Endothelial cell of umbilical vein (primary cell): Measurements from ENCODE around the gene GNB1L. TPM values are rescaled to one million over a fixed set of nuclear protein-coding genes. Genes with fewer than 3 reads are reported as not detected.

Source experiments
- BruUV-seq: library from RNA; stranded (reverse); fragments of 400-500 nt; replicated peaks from 2 replicates; lab custom pipeline; 2021; lab: Mats Ljungman, UMichigan
- CTCF ChIA-PET: fragments of 300-600, 350-600 bp; sonication (Branson Sonifier 250); formaldehyde crosslinking; loops from one replicate; lab custom pipeline; 2021; ENCODE audit warnings: antibody characterized with exemption, inconsistent platforms; lab: Charles Lee
- POLR2A ChIA-PET: fragments of 300-600, 350-600 bp; sonication (Branson Sonifier 250); formaldehyde crosslinking; loops from one replicate; lab custom pipeline; 2021; ENCODE audit warnings: antibody characterized with exemption, inconsistent platforms; lab: Charles Lee
- DNase-seq: peaks from one replicate; pipeline ENCODE4 v3.0.0-alpha.2; 2011; ENCODE audit warnings: low read depth, low spot score
- FAIRE-seq: peaks from 2 replicates; lab custom pipeline; 2011; peaks lifted over from hg19 to GRCh38; lab: Jason Lieb, UNC
- H2AFZ ChIP-seq: 2 replicates; pipeline ENCODE4 v1.6.0; 2012; ENCODE audit warnings: low read depth, low read length, control low read depth, inconsistent platforms
- H3K27ac ChIP-seq: 2 replicates; pipeline ENCODE4 v1.5.1; 2011; ENCODE audit warnings: low read depth, mild to moderate bottlenecking, control low read depth, low read length, moderate library complexity; ENCODE audit not compliant: insufficient read depth
- H3K27me3 ChIP-seq, 2 experiments: 2 replicates each; pipeline versions ENCODE4 v1.6.0 to v1.6.1; 2011; ENCODE audit warnings: low read length in 2 of 2, mixed read lengths in 1 of 2; ENCODE audit not compliant: control insufficient read depth in 2 of 2, insufficient read depth in 2 of 2
- H3K36me3 ChIP-seq, 2 experiments: 2 replicates in 1 of 2; 3 replicates in 1 of 2; pipeline ENCODE4 v1.5.1; 2011; ENCODE audit warnings: low read length in 2 of 2, mild to moderate bottlenecking in 1 of 2, moderate library complexity in 1 of 2; ENCODE audit not compliant: control insufficient read depth in 2 of 2, insufficient read depth in 2 of 2; ENCODE audit errors: extremely low read depth in 1 of 2
- H3K4me1 ChIP-seq: 3 replicates; pipeline ENCODE4 v1.5.1; 2011; ENCODE audit warnings: mild to moderate bottlenecking, low read length; ENCODE audit not compliant: control insufficient read depth, insufficient read depth; ENCODE audit errors: extremely low read depth
- H3K4me2 ChIP-seq: 2 replicates; pipeline ENCODE4 v1.6.1; 2011; ENCODE audit warnings: low read length, control low read depth, mixed read lengths; ENCODE audit not compliant: insufficient read depth
- H3K4me3 ChIP-seq, 3 experiments: fragments of 200-600 bp in 1 of 3; sonication (generic), shearing (Covaris generic) in 1 of 3; replicated peaks in 1 of 3; 2 replicates each; pipeline ENCODE4 v1.5.1; 2011 to 2016; ENCODE audit warnings: control low read depth in 3 of 3, low read length in 3 of 3, mild to moderate bottlenecking in 2 of 3, inconsistent platforms in 1 of 3, low read depth in 1 of 3, moderate library complexity in 1 of 3; ENCODE audit not compliant: insufficient read depth in 1 of 3
- H3K79me2 ChIP-seq: 2 replicates; pipeline ENCODE4 v1.6.0; 2012; ENCODE audit warnings: low read length, inconsistent platforms; ENCODE audit not compliant: control insufficient read depth, insufficient read depth
- H3K9ac ChIP-seq: replicated peaks from 2 replicates; pipeline ENCODE3; 2011; ENCODE audit warnings: low read length, control low read depth; ENCODE audit not compliant: insufficient read depth; ENCODE audit errors: extremely low read depth
- H3K9me1 ChIP-seq: replicated peaks from 3 replicates; pipeline ENCODE4 v1.6.0; 2011; ENCODE audit warnings: mild to moderate bottlenecking, low read length; ENCODE audit not compliant: control insufficient read depth, insufficient read depth; ENCODE audit errors: extremely low read depth
- H3K9me3 ChIP-seq: replicated peaks from 2 replicates; pipeline ENCODE4 v1.5.1; 2012; ENCODE audit warnings: low read length, inconsistent platforms; ENCODE audit not compliant: control insufficient read depth, insufficient read depth
- H4K20me1 ChIP-seq: replicated peaks from 2 replicates; pipeline ENCODE3; 2011; ENCODE audit warnings: mild to moderate bottlenecking, low read length; ENCODE audit not compliant: control insufficient read depth, insufficient read depth; ENCODE audit errors: extremely low read depth
- CTCF ChIP-seq, 2 donors: IDR thresholded peaks; 1 replicate in 1 of 2; 2 replicates in 1 of 2; pipeline ENCODE4 v1.5.1; 2011; ENCODE audit warnings: low read length in 2 of 2, mild to moderate bottlenecking in 2 of 2, moderate library complexity in 2 of 2, control low read depth in 1 of 2, inconsistent platforms in 1 of 2, low read depth in 1 of 2; ENCODE audit not compliant: insufficient read depth in 1 of 2; ENCODE audit errors: extremely low read depth in 1 of 2
- EZH2 ChIP-seq: IDR thresholded peaks from 2 replicates; pipeline ENCODE4 v1.6.1; 2012; ENCODE audit warnings: borderline replicate concordance, low read depth, mild to moderate bottlenecking, moderate library complexity, low read length, inconsistent platforms; ENCODE audit not compliant: severe bottlenecking
- FOS ChIP-seq: IDR thresholded peaks from 2 replicates; pipeline ENCODE4 v1.6.1; 2011; ENCODE audit warnings: mild to moderate bottlenecking, low read length, moderate library complexity, borderline replicate concordance; ENCODE audit not compliant: insufficient read depth
- GATA2 ChIP-seq: IDR thresholded peaks from 2 replicates; pipeline ENCODE4 v1.7.0; 2011; ENCODE audit warnings: low read depth, mild to moderate bottlenecking, moderate library complexity, mixed read lengths, low read length; ENCODE audit not compliant: insufficient read length, insufficient read depth
- JUN ChIP-seq: IDR thresholded peaks from 2 replicates; pipeline ENCODE4 v1.6.1; 2011; ENCODE audit warnings: borderline replicate concordance, low read depth; ENCODE audit not compliant: insufficient read length, insufficient read depth
- MAX ChIP-seq: IDR thresholded peaks from 2 replicates; pipeline ENCODE4 v1.6.1; 2011; ENCODE audit not compliant: insufficient read depth, insufficient read length
- MYC ChIP-seq: IDR thresholded peaks from one replicate; pipeline ENCODE4 v1.6.1; 2011; ENCODE audit warnings: mild to moderate bottlenecking, low read depth, low read length
- POLR2A ChIP-seq: IDR thresholded peaks from 2 replicates; pipeline ENCODE4 v1.6.1; 2012; ENCODE audit warnings: low read depth, mild to moderate bottlenecking, control low read depth, low read length
- POLR2AphosphoS5 ChIP-seq: IDR thresholded peaks from 2 replicates; pipeline ENCODE4 v1.6.1; 2012; ENCODE audit warnings: low read depth, mild to moderate bottlenecking, control low read depth, low read length, moderate library complexity; ENCODE audit not compliant: insufficient read depth
- dilution Hi-C: fragments of 300-500 bp; cut with MboI; formaldehyde crosslinking; loops from one replicate; pipeline ENCODE4 v1.15.0; 2019; ENCODE audit warnings: low sequenced_read_pairs; ENCODE audit not compliant: extremely low pct_ligation_motif_present
- intact Hi-C: fragments of 100-400 bp; cut with micrococcal nuclease; formaldehyde crosslinking; loops from one replicate; pipeline ENCODE4 v1.10.0; 2022
- polyA plus RNA-seq, 4 experiments: library from polyadenylated mRNA; depleted of rRNA in 3 of 4; stranded (reverse) in 3 of 4; unstranded in 1 of 4; fragments of >200 nt; gene quantifications; 2 replicates each; pipeline versions ENCODE4 v1.2.1 to v1.2.3, GENCODE V29; 2011 to 2012; ENCODE audit warnings: missing spikeins in 1 of 4
- total RNA-seq: library from RNA; stranded (reverse); gene quantifications from 2 replicates; pipeline ENCODE4 v1.2.3, GENCODE V29; 2021

Gene GNB1L
- total and polyA plus RNA-seq, 2 donors (not counting 3 experiments of a cell fraction or from before 2014, with no cell fraction given): 5.4 to 5.9 TPM

GRCh38 chr22:19852177-19852781 is 2.4 kb downstream of the GNB1L start:
- H3K9me1 ChIP-seq: no peaks in the 10 kb centered on the region
- FAIRE-seq (no peak), DNase-seq (no peak)
- dilution Hi-C loops: no loop called here
- no peaks in the 10 kb centered on the region for H4K20me1 ChIP-seq
- H3K79me2 ChIP-seq: peaks cover 52% of the 10 kb centered on the region
- no peak for TF ChIP-seq GATA2
- no peak for TF ChIP-seq MAX
- no peak for TF ChIP-seq CTCF (IDR thresholded peaks at IDR 0.05; ENCODE audit: extremely low read depth in 1 of 2, insufficient read depth in 1 of 2, low read depth in 1 of 2, low read length in 2 of 2)
- TF ChIP-seq EZH2: no peak
- no peak for TF ChIP-seq MYC
- no peak for TF ChIP-seq FOS
- no peak for TF ChIP-seq JUN
- TF ChIP-seq POLR2AphosphoS5: no peak
- TF ChIP-seq POLR2A: no peak
- ChIA-PET CTCF (interaction anchor here (1.0 to 2.9 kb wide), 2 partner anchors 58 to 122 kb away, joined by 3 to 8 read pairs; no protein-coding TSS in a partner anchor), POLR2A (no interaction called here)
- no peaks in the 10 kb centered on the region for H3K9me3 ChIP-seq
- H3K4me3 ChIP-seq: peak overlapping the region in 1 of 3 experiments; percentile 97
- H3K4me1 ChIP-seq: peaks cover 36% of the 10 kb centered on the region
- no peak overlapping the region for H3K4me2 ChIP-seq
- no peak overlapping the region for H3K9ac ChIP-seq
- no TSS peak for BruUV-seq
- intact Hi-C loops: loop anchor here (5.0 kb wide), 1 partner anchor 95 kb away; no protein-coding TSS in a partner anchor
- H3K27ac ChIP-seq: no peak overlapping the region
- no peak overlapping the region for H2AFZ ChIP-seq
- peaks cover 15 to 25% of the 10 kb centered on the region in 2 experiments for H3K36me3 ChIP-seq
- no peaks in the 10 kb centered on the region for H3K27me3 ChIP-seq
